Right lobe of liver (tissue), 4 donors: ENCODE data around the gene CATSPERD.

Source experiments
- CTCF ChIP-seq, 4 donors: fragments of 200-600 bp in 3 of 4; fragments of 450-650 bp in 1 of 4; IDR thresholded peaks; one replicate each; pipeline versions ENCODE4 v1.5.1 to v1.8.0; 2016 to 2022; ENCODE audit warnings: antibody characterized with exemption in 4 of 4, mild to moderate bottlenecking in 2 of 4
- POLR2A ChIP-seq: fragments of 450-650 bp; IDR thresholded peaks from one replicate; pipeline ENCODE4 v1.6.1; 2017; ENCODE audit warnings: antibody characterized with exemption, mild to moderate bottlenecking
- donor health status: DM: no; HTN: no; CAD: no.
- donor health status: DM: no; HTN: no; CAD: no.
- donor health status: DM: no; HTN: yes; CAD: no.

DNA sequence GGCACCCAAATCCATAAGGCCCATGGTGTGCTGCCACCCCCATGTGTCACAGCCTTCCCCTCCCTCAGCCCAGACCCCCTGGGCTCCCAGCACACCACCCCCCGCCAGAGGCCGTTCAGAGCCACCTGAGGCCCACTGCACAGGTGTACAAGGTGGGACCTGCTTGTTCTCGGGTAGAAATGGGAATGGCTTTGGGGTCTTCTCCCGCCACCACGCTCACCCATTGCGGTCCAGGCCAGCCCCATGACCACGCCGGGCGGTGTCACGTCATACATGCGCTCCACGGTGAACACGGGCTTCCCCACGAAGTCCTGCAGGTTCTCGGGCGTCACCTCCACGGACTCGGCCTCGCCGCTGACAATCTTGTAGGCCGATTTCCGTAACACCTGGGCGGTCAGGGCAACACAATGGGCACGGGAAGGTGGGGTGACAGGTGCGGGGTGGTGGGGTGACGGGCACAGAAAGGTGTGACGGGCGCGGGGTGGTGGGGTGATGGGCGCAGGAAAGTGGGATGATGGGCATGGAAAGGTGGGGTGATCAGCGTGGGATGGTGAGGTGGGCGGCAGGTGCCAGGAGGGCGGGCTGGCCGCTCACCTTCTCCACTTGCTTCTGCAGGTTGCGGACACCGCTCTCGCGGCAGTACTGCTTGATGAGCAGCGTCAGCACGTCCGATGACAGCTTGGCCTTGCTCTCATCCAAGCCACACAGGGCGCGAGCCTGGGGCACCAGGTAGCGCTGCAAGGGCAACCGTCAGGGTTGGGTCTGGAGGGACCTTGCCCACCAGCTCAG is 26.1 kb upstream of the CATSPERD start:
- TF ChIP-seq POLR2A (no peak), CTCF (IDR thresholded peaks at IDR 0.05) (no peak)
